Natural killer cell (primary cell): ENCODE results near the gene TULP3. TPM values are rescaled to one million over a fixed set of nuclear protein-coding genes. Genes with fewer than 3 reads are reported as not detected.
"Not testable (repeated sequence)": the region's sequence is repeated elsewhere in the genome, so short reads cannot be mapped to it uniquely, and the experiment has no call there.

Experiments
- ATAC-seq, 3 donors: fragments of 150-1000 bp in 2 of 3; fragments of 200-7000 bp in 1 of 3; cut with Tn5 transposase; 1 replicate in 1 of 3; 2 replicates in 2 of 3; pipeline ENCODE4 v1.10.0; 2021; ENCODE audit warnings: mild to moderate bottlenecking in 2 of 3, moderate library complexity in 2 of 3
- DNase-seq, 2 donors: peaks; one replicate each; pipeline versions ENCODE4 v3.0.0 to v3.0.0-alpha.2; 2013 to 2021; ENCODE audit warnings: mixed read lengths in 1 of 2
- H3K27ac ChIP-seq: one replicate; pipeline ENCODE4 v1.5.1; 2013; ENCODE audit warnings: mild to moderate bottlenecking, low read length
- H3K27me3 ChIP-seq: one replicate; pipeline ENCODE4 v1.6.1; 2013; ENCODE audit warnings: low read length; ENCODE audit not compliant: control insufficient read depth, insufficient read depth
- H3K36me3 ChIP-seq: one replicate; pipeline ENCODE4 v1.6.1; 2013; ENCODE audit warnings: low read length; ENCODE audit not compliant: control insufficient read depth, insufficient read depth
- H3K4me1 ChIP-seq: one replicate; pipeline ENCODE4 v1.6.1; 2013; ENCODE audit warnings: low read length; ENCODE audit not compliant: control insufficient read depth, insufficient read depth
- H3K4me3 ChIP-seq: one replicate; pipeline ENCODE4 v1.5.1; 2013; ENCODE audit warnings: low read length
- H3K9me3 ChIP-seq: one replicate; pipeline ENCODE4 v1.6.1; 2013; ENCODE audit warnings: low read length; ENCODE audit not compliant: control insufficient read depth, insufficient read depth
- H3K27ac Mint-ChIP-seq, 2 donors: one replicate each; pipeline ENCODE4 v1.8.0; 2022; ENCODE audit warnings: mild to moderate bottlenecking in 2 of 2, mixed read lengths in 2 of 2, moderate library complexity in 1 of 2
- H3K27me3 Mint-ChIP-seq, 2 donors: one replicate each; pipeline ENCODE4 v1.8.0; 2022; ENCODE audit warnings: low read depth in 2 of 2, mixed read lengths in 2 of 2
- H3K36me3 Mint-ChIP-seq: one replicate; pipeline ENCODE4 v1.8.0; 2022; ENCODE audit warnings: mixed read lengths
- H3K4me1 Mint-ChIP-seq, 2 donors: one replicate each; pipeline ENCODE4 v1.8.0; 2022; ENCODE audit warnings: mixed read lengths in 2 of 2
- H3K4me3 Mint-ChIP-seq: one replicate; pipeline ENCODE4 v1.8.0; 2022; ENCODE audit warnings: mild to moderate bottlenecking, moderate library complexity, mixed read lengths
- H3K9me3 Mint-ChIP-seq, 2 donors: one replicate each; pipeline ENCODE4 v1.8.0; 2022; ENCODE audit warnings: mixed read lengths in 2 of 2
- WGBS: methylation state at CpG from one replicate; pipeline ENCODE4 v1.1.7; 2013; ENCODE audit warnings: missing lambda C conversion rate; ENCODE audit not compliant: insufficient coverage; 5-methylcytosine and 5-hydroxymethylcytosine counted together
- intact Hi-C: fragments of 100-400 bp; cut with micrococcal nuclease; formaldehyde crosslinking; loops from one replicate; pipeline ENCODE4 v1.14.2; 2022
- total RNA-seq, 4 donors: library from RNA; stranded (reverse); fragments of 120-200 nt in 1 of 4; gene quantifications; one replicate each; pipeline versions ENCODE4 v1.2.3 to v1.2.4, GENCODE V29; 2013 to 2022
- TF ChIP-seq, protein P1 (sequence below): fragments of 200-600 bp; IDR thresholded peaks from one replicate; pipeline ENCODE4 v1.8.0; 2022; ENCODE audit warnings: antibody characterized with exemption

TULP3 gene
- total RNA-seq, 3 donors from 2014 or later (not counting 1 experiment from before 2014, with no cell fraction given) = 5.1 to 8.7 (median 6.2) TPM

- Mint-ChIP-seq H3K4me3 (no peak overlapping the region), H3K27me3 (no peaks in the 10 kb centered on the region), H3K4me1 (no peaks in the 10 kb centered on the region), H3K9me3 (no peaks in the 10 kb centered on the region), H3K36me3 (no peaks in the 10 kb centered on the region), H3K27ac (no peak overlapping the region)
- Histone ChIP-seq H3K4me3 (no peak overlapping the region), H3K9me3 (no peaks in the 10 kb centered on the region), H3K27ac (no peak overlapping the region), H3K36me3 (peaks cover 6% of the 10 kb centered on the region), H3K27me3 (no peaks in the 10 kb centered on the region), H3K4me1 (no peaks in the 10 kb centered on the region)
- TF ChIP-seq, protein P1, sequence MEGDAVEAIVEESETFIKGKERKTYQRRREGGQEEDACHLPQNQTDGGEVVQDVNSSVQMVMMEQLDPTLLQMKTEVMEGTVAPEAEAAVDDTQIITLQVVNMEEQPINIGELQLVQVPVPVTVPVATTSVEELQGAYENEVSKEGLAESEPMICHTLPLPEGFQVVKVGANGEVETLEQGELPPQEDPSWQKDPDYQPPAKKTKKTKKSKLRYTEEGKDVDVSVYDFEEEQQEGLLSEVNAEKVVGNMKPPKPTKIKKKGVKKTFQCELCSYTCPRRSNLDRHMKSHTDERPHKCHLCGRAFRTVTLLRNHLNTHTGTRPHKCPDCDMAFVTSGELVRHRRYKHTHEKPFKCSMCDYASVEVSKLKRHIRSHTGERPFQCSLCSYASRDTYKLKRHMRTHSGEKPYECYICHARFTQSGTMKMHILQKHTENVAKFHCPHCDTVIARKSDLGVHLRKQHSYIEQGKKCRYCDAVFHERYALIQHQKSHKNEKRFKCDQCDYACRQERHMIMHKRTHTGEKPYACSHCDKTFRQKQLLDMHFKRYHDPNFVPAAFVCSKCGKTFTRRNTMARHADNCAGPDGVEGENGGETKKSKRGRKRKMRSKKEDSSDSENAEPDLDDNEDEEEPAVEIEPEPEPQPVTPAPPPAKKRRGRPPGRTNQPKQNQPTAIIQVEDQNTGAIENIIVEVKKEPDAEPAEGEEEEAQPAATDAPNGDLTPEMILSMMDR = no peak
- intact Hi-C loops = no loop called here
- 97% methylated on average over 7 of the region's 7 CpGs for WGBS
- ATAC-seq (no peak), DNase-seq (no peak)
These were observed 27.8 kb upstream of the TULP3 start for GRCh38 chr12:2862876-2863275.

DNA sequence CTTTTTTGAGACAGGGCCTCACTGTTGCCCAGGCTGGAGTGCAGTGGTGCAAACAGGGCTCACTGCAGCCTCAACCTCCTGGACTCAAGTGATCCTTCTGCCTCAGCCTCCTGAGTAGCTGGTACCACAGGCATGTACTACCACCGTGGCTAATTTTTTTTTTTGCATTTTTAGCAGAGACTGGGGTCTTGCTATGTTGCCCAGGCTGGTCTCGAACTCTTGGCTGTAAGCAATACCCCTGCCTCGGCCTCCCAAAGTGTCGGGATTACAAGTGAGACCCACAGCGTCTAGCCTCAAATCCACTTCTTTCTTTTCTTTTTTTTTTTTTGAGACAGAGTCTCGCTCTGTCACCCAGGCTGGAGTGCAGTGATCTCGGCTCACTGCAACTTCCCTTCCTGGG is 27.3 kb upstream of the TULP3 start:
- DNase-seq, H3K36me3 Mint-ChIP-seq, H3K4me1 Mint-ChIP-seq, H3K4me3 ChIP-seq, ATAC-seq, H3K27me3 Mint-ChIP-seq, H3K27ac ChIP-seq, intact Hi-C loops, H3K9me3 Mint-ChIP-seq, H3K27me3 ChIP-seq, H3K27ac Mint-ChIP-seq, H3K4me3 Mint-ChIP-seq, H3K4me1 ChIP-seq, H3K36me3 ChIP-seq, H3K9me3 ChIP-seq: not testable (repeated sequence)
- WGBS = 98% methylated on average over 7 of the region's 7 CpGs

DNA sequence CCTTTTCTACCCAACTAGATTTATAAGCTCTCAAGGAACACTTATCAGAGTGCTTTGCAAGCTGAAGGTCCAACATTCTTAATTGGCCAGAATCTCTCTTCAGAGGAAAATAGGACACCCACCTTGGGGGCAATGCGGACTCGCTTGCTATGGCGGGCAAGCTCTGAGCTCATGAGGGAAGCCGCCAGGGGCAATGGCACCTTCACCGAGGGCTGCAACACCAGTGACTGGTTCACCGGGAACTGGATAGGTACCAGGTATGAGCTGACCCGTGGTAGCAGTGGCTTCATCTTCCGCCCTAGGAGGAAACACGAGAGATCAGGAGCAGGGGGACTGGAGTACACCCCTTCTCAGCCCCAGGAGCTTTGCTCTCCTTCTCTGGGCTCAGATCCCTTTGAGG is 26.5 kb upstream of the TULP3 start:
- Histone ChIP-seq H3K4me3 (no peak overlapping the region), H3K4me1 (no peaks in the 10 kb centered on the region), H3K9me3 (no peaks in the 10 kb centered on the region), H3K36me3 (no peaks in the 10 kb centered on the region), H3K27me3 (no peaks in the 10 kb centered on the region), H3K27ac (no peak overlapping the region)
- H3K27ac Mint-ChIP-seq = no peak overlapping the region
- WGBS = 96% methylated on average over 9 of the region's 9 CpGs
- ATAC-seq = no peak
- H3K36me3 Mint-ChIP-seq = no peaks in the 10 kb centered on the region
- no peaks in the 10 kb centered on the region for H3K27me3 Mint-ChIP-seq
- DNase-seq = no peak
- TF ChIP-seq, protein P1 = no peak
- no peaks in the 10 kb centered on the region for H3K9me3 Mint-ChIP-seq
- intact Hi-C loops = no loop called here
- no peak overlapping the region for H3K4me3 Mint-ChIP-seq
- H3K4me1 Mint-ChIP-seq = no peaks in the 10 kb centered on the region

DNA sequence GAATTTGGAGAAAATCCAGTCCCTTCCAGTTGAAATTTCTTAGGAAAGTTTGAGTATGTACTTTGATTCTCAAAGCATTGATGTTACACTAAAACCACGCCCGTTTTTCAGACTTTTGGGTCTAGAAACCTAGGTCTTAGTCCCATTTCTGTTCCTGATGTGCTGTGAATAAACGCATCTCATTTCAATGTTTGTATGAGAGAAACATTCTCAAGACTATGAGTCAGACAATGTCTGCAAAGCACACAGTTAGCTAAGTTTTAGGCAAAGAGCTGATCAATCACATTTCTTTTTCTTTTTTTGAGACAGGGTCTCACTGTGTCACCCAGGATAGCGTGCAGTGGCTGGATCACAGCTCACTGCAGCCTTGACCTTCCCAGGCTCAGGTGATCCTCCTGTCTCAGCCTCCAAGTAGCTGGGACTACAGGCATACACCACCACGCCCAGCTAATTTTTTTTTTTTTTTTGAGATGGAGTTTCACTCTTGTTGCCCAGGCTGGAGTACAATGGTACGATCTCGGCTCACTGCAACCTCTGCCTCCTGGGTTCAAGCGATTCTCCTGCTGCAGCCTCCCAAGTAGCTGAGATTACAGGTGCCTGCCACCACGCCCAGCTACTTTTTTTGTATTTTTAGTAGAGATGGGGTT is 21.6 kb upstream of the TULP3 start:
- WGBS = 94% methylated on average over 9 of the region's 9 CpGs
- H3K4me3 Mint-ChIP-seq, intact Hi-C loops, H3K4me3 ChIP-seq, H3K27me3 Mint-ChIP-seq, DNase-seq, H3K9me3 Mint-ChIP-seq, H3K36me3 ChIP-seq, H3K9me3 ChIP-seq, H3K4me1 Mint-ChIP-seq, H3K27ac Mint-ChIP-seq, H3K27me3 ChIP-seq, H3K4me1 ChIP-seq, H3K36me3 Mint-ChIP-seq, H3K27ac ChIP-seq, ATAC-seq: not testable (repeated sequence)
